Measurements from ENCODE around the gene NELFCD.

GRCh38 chr20:58995461-58996225, 14.6 kb downstream of the NELFCD start:
- TF ChIP-seq EZH2phosphoT487 (IDR thresholded peaks at IDR 0.05; ENCODE audit: insufficient read depth, low read depth) (no peak), EZH2 (IDR thresholded peaks at IDR 0.05; ENCODE audit: insufficient read depth, poor library complexity, severe bottlenecking) (no peak)

Data from GM23248 (cell line).